H1 (cell line): ENCODE data around the gene CCDC148. TPM values are rescaled to one million over a fixed set of nuclear protein-coding genes. Genes with fewer than 3 reads are reported as not detected.

Experiments
- RNF2 ChIP-seq: fragments of 200-900, 300-1000 bp; sonication (generic); IDR thresholded peaks from 2 replicates; pipeline ENCODE4 v1.7.1; 2016; ENCODE audit warnings: borderline replicate concordance, low read depth, mild to moderate bottlenecking, antibody characterized with exemption, low read length; ENCODE audit not compliant: poor library complexity, severe bottlenecking; ENCODE audit errors: missing control alignments
- SP1 ChIP-seq: IDR thresholded peaks from 2 replicates; pipeline ENCODE4 v1.6.1; 2011; ENCODE audit warnings: low read depth, low read length
- TEAD4 ChIP-seq: IDR thresholded peaks from 2 replicates; pipeline ENCODE4 v1.6.1; 2012; ENCODE audit warnings: low read depth, low read length, inconsistent platforms, mixed read lengths
- polyA plus RNA-seq, 7 experiments: library from polyadenylated mRNA; depleted of rRNA in 3 of 7; stranded (reverse) in 5 of 7; unstranded in 2 of 7; fragments of >200 nt in 5 of 7; fragments of 200-250 nt in 2 of 7; gene quantifications; 1 replicate in 5 of 7; 2 replicates in 1 of 7; 4 replicates in 1 of 7; pipeline versions ENCODE4 v1.2.1 to v1.2.3, GENCODE V29; 2011 to 2013; ENCODE audit warnings: missing spikeins in 2 of 7, mixed read lengths in 2 of 7
- total RNA-seq: library from RNA; stranded (reverse); fragmentation: NEBNext Ultra II Directional; extraction: Animal tissue kit (Norgen Biotek cat#: 25700); gene quantifications from 2 replicates; pipeline ENCODE4 v1.2.1, GENCODE V29; 2021

The CCDC148 gene
- total and polyA plus RNA-seq, 2 of the 8 experiments (the other 6 are each of a cell fraction or from before 2014, with no cell fraction given): 0.45 to 1.3 TPM

GRCh38 chr2:158125756-158126498, 330.6 kb downstream of the CCDC148 start (continued):
- TF ChIP-seq TEAD4 (no peak), SP1 (no peak), RNF2 (no peak)
